ENCODE data around the gene ZNF580. TPM values are rescaled to one million over a fixed set of nuclear protein-coding genes. Genes with fewer than 3 reads are reported as not detected.

The ZNF580 gene
- total and polyA plus RNA-seq, 2 experiments from 2014 or later = 10.1 to 53.8 TPM

GRCh38 chr19:55667511-55667910 is 26.7 kb downstream of the ZNF580 start:
- peaks cover 4% of the 10 kb centered on the region for H3K36me3 ChIP-seq (replicated peaks; ENCODE audit: insufficient read depth, low read depth)
- WGBS (ENCODE audit: low lambda C conversion rate, missing lambda C conversion rate) = 84% methylated on average over 12 of the region's 12 CpGs
- TF ChIP-seq EZH2 (IDR thresholded peaks at IDR 0.05; ENCODE audit: borderline replicate concordance) = no peak
- no peak for TF ChIP-seq CTCF (IDR thresholded peaks at IDR 0.05; ENCODE audit: poor library complexity)
- no peak for TF ChIP-seq EZH2phosphoT487 (IDR thresholded peaks at IDR 0.05; ENCODE audit: low read depth, severe bottlenecking, unreplicated experiment)
- H4K20me1 ChIP-seq (ENCODE audit: insufficient read depth, poor library complexity, severe bottlenecking) = peaks cover 80% of the 10 kb centered on the region
- H3K79me2 ChIP-seq = peaks cover 86% of the 10 kb centered on the region
- no peaks in the 10 kb centered on the region for H3K27me3 ChIP-seq
- no peaks in the 10 kb centered on the region for H3K9me2 ChIP-seq (replicated peaks; ENCODE audit: insufficient read depth)
- H3K27ac ChIP-seq = peak overlapping the region; percentile 65
- H3K4me2 ChIP-seq = peak overlapping the region; percentile 21
- no peak for DNase-seq (ENCODE audit: low spot score)
- no peaks in the 10 kb centered on the region for H3K9me3 ChIP-seq (ENCODE audit: low read depth)
- peaks cover 15% of the 10 kb centered on the region for H3K4me1 ChIP-seq (ENCODE audit: insufficient read depth)
- no peak overlapping the region for H2AFZ ChIP-seq
- no peak overlapping the region for H3K4me3 ChIP-seq

- 72% methylated on average over 11 of the region's 11 CpGs for WGBS (ENCODE audit: low lambda C conversion rate, missing lambda C conversion rate)
- Histone ChIP-seq H3K4me1 (ENCODE audit: insufficient read depth) (peaks cover 15% of the 10 kb centered on the region), H3K27ac (peak overlapping the region; percentile 75), H3K36me3 (replicated peaks; ENCODE audit: insufficient read depth, low read depth) (no peaks in the 10 kb centered on the region), H3K4me2 (peak overlapping the region; percentile 66), H3K79me2 (peaks cover 86% of the 10 kb centered on the region), H2AFZ (no peak overlapping the region), H3K27me3 (no peaks in the 10 kb centered on the region), H3K4me3 (no peak overlapping the region), H4K20me1 (ENCODE audit: insufficient read depth, poor library complexity, severe bottlenecking) (peaks cover 82% of the 10 kb centered on the region), H3K9me3 (ENCODE audit: low read depth) (no peaks in the 10 kb centered on the region), H3K9me2 (replicated peaks; ENCODE audit: insufficient read depth) (no peaks in the 10 kb centered on the region)
- TF ChIP-seq EZH2 (IDR thresholded peaks at IDR 0.05; ENCODE audit: borderline replicate concordance) = no peak
- no peak for TF ChIP-seq CTCF (IDR thresholded peaks at IDR 0.05; ENCODE audit: poor library complexity)
- no peak for TF ChIP-seq EZH2phosphoT487 (IDR thresholded peaks at IDR 0.05; ENCODE audit: low read depth, severe bottlenecking, unreplicated experiment)
- DNase-seq (ENCODE audit: low spot score) = peak; percentile 81
These were observed 27.2 kb downstream of the ZNF580 start for GRCh38 chr19:55667958-55668357.

DNA sequence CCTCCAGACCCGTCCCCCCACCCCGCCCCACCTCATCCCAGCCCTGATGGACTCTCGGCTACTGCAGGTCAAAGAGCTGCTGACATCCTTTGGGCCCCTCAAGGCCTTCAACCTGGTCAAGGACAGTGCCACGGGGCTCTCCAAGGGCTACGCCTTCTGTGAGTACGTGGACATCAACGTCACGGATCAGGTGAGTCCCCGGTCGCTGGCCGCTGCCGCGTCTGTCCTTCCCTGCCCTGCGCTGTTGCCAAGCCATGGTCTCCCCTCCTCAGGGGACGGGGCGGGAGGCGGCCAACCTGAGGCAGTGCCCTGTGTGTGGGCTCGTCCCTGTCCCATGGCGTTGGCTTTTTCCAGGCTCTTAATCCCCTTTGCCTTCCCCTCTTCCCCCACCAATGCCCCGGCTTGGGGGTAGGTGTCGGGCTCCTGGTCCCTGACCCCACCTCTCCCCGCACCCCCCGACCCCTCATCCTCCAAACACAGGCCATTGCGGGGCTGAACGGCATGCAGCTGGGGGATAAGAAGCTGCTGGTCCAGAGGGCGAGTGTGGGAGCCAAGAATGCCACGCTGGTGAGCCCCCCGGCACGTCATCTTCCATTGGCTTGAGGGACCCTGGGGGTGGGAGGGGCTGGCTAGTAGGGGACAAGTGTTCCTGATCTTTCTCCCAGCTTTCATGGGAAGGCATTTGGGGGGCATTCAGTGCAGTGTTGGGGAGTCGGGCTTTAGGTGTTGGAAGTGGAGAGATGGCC is 28.0 kb downstream of the ZNF580 start:
- H3K4me3 ChIP-seq = no peak overlapping the region
- peaks cover 15% of the 10 kb centered on the region for H3K4me1 ChIP-seq (ENCODE audit: insufficient read depth)

More for the DNA sequence above, 28.0 kb downstream of the ZNF580 start:
- 97% methylated on average over 27 of the region's 30 CpGs for WGBS (ENCODE audit: low lambda C conversion rate, missing lambda C conversion rate)
- no peaks in the 10 kb centered on the region for H3K9me2 ChIP-seq (replicated peaks; ENCODE audit: insufficient read depth)
- no peaks in the 10 kb centered on the region for H3K27me3 ChIP-seq
- H3K9me3 ChIP-seq (ENCODE audit: low read depth) = no peaks in the 10 kb centered on the region
- peak overlapping the region; percentile 66 for H3K4me2 ChIP-seq
- H4K20me1 ChIP-seq (ENCODE audit: insufficient read depth, poor library complexity, severe bottlenecking) = peaks cover 82% of the 10 kb centered on the region
- H3K27ac ChIP-seq = peak overlapping the region; percentile 75
- H2AFZ ChIP-seq = no peak overlapping the region
- peaks cover 86% of the 10 kb centered on the region for H3K79me2 ChIP-seq
- no peaks in the 10 kb centered on the region for H3K36me3 ChIP-seq (replicated peaks; ENCODE audit: insufficient read depth, low read depth)
- TF ChIP-seq EZH2phosphoT487 (IDR thresholded peaks at IDR 0.05; ENCODE audit: low read depth, severe bottlenecking, unreplicated experiment) = no peak
- TF ChIP-seq EZH2 (IDR thresholded peaks at IDR 0.05; ENCODE audit: borderline replicate concordance) = no peak
- TF ChIP-seq CTCF (IDR thresholded peaks at IDR 0.05; ENCODE audit: poor library complexity) = no peak
- DNase-seq (ENCODE audit: low spot score) = no peak
